ENCODE results near the gene DVL3. TPM values are rescaled to one million over a fixed set of nuclear protein-coding genes. Genes with fewer than 3 reads are reported as not detected.

Gene DVL3
- total and polyA plus RNA-seq, 10 donors, result 12.3 to 67.3 (median 47.9) TPM

GRCh38 chr3:184174284-184174645, 19.1 kb downstream of the DVL3 start:
- TF ChIP-seq POLR2AphosphoS5 (IDR thresholded peaks at IDR 0.05) (no peak), POLR2A (IDR thresholded peaks at IDR 0.05) (no peak)
- TF ChIP-seq, protein P1, sequence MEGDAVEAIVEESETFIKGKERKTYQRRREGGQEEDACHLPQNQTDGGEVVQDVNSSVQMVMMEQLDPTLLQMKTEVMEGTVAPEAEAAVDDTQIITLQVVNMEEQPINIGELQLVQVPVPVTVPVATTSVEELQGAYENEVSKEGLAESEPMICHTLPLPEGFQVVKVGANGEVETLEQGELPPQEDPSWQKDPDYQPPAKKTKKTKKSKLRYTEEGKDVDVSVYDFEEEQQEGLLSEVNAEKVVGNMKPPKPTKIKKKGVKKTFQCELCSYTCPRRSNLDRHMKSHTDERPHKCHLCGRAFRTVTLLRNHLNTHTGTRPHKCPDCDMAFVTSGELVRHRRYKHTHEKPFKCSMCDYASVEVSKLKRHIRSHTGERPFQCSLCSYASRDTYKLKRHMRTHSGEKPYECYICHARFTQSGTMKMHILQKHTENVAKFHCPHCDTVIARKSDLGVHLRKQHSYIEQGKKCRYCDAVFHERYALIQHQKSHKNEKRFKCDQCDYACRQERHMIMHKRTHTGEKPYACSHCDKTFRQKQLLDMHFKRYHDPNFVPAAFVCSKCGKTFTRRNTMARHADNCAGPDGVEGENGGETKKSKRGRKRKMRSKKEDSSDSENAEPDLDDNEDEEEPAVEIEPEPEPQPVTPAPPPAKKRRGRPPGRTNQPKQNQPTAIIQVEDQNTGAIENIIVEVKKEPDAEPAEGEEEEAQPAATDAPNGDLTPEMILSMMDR (IDR thresholded peaks at IDR 0.05 in 8 of 11, conservative IDR thresholded peaks at IDR 0.05 in 3 of 11), result no peak
- intact Hi-C loops (cut with DNase I; ENCODE audit: low total_unique reads), result no loop called here
- Histone ChIP-seq H3K27ac (peak overlapping the region in 6 of 8 donors; percentile 23 to 97 (median 89)), H3K36me3 (peaks cover 0 to 64% (median 53%) of the 10 kb centered on the region in 6 donors), H3K4me1 (peaks cover 28 to 52% (median 41%) of the 10 kb centered on the region in 6 donors), H3K4me3 (peak overlapping the region in 3 of 8 donors; percentile 79 to 96 (median 89)), H3K9me3 (no peaks in the 10 kb centered on the region), H3K27me3 (replicated peaks in 1 of 7) (no peaks in the 10 kb centered on the region)
- WGBS, 5 donors, result 20 to 24% (median 21%) methylated on average over 4 of the region's 4 CpGs
- DNase-seq, result no peak

DNA sequence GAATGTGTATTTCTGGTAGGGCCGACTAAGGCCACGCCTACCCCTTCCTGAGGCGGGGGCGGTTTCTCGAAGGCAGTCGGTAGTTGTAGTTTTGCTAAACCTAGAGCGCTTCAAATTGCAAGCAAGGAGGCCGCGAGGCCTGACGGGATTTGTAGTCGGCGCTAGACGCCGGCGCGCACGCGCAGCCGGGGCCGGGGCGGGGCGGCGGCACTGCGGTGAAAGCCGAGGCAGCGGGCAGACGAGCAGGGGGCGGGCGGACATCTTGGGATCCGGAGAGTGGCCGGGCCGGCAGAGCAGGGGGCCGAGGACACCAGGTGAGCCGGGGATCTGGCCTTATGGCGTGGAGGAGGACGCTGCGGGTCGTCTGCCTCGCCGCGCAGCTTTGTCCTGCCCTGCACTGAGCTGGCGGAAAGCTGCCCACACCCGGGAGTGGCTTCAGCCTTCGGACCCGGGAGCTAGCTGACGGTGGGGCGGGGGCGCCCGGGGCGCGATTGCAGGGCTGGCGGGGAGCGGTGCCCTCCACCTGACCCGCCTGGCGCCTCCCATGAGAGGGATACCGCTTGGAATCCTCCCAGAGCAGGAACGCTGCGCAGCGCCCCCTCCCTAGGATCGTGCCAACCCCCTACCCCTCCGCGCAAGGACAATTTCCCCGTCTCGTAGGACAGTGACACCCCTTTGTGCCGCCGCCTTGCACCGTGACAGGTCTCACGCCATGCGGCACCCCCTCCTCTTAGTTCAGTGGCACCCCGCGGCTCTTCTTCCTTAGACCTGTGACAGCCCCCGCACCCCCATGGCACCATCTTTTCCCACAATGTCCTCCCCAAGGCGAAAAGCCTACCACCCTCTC, 19.7 kb downstream of the DVL3 start, which contains the start of gene AP2M1:
AP2M1 (plus strand) TSS at position 210 of the 847 bp plus-strand sequence. CDS start 2,139 bp downstream, outside the sequence.
- Histone ChIP-seq H3K4me3 (peak within 1 kb of the TSS; percentile 79 to 96 (median 90)), H3K27me3 (replicated peaks in 1 of 7) (no peaks in the 10 kb centered on the region), H3K27ac (peak within 1 kb of the TSS; percentile 81 to 97 (median 92)), H3K36me3 (peaks cover 0 to 64% (median 54%) of the 10 kb centered on the region in 6 donors), H3K4me1 (peaks cover 28 to 53% (median 41%) of the 10 kb centered on the region in 6 donors), H3K9me3 (no peaks in the 10 kb centered on the region)
- 0 to 1% (median 1%) methylated on average over 37 to 73 of the region's 73 CpGs for WGBS, 5 donors
- TF ChIP-seq, protein P1 (IDR thresholded peaks at IDR 0.05 in 8 of 11, conservative IDR thresholded peaks at IDR 0.05 in 3 of 11), result peak in 2 of 11 experiments; percentile 13 to 34
- peak; percentile 91 to 94 (median 93) for TF ChIP-seq POLR2AphosphoS5 (IDR thresholded peaks at IDR 0.05)
- peak in 2 of 3 donors; percentile 34 to 38 for TF ChIP-seq POLR2A (IDR thresholded peaks at IDR 0.05)
- intact Hi-C loops (cut with DNase I; ENCODE audit: low total_unique reads), result no loop called here
- peak; percentile 100 for DNase-seq

GRCh38 chr3:184175506-184175905, 20.3 kb downstream of the DVL3 start:
- DNase-seq, result peak; percentile 71
- H3K36me3 ChIP-seq, result peaks cover 0 to 64% (median 54%) of the 10 kb centered on the region in 6 donors
- intact Hi-C loops (cut with DNase I; ENCODE audit: low total_unique reads), result no loop called here
- H3K4me3 ChIP-seq, result peak overlapping the region; percentile 79 to 96 (median 90)
- no peaks in the 10 kb centered on the region for H3K9me3 ChIP-seq
- H3K27me3 ChIP-seq (replicated peaks in 1 of 7), result no peaks in the 10 kb centered on the region
- 21 to 29% (median 29%) methylated on average over 8 of the region's 8 CpGs for WGBS, 5 donors
- peak overlapping the region; percentile 81 to 97 (median 92) for H3K27ac ChIP-seq
- TF ChIP-seq POLR2AphosphoS5 (IDR thresholded peaks at IDR 0.05) (no peak), POLR2A (IDR thresholded peaks at IDR 0.05) (no peak)
- TF ChIP-seq, protein P1 (IDR thresholded peaks at IDR 0.05 in 8 of 11, conservative IDR thresholded peaks at IDR 0.05 in 3 of 11), result no peak
- H3K4me1 ChIP-seq, result peaks cover 28 to 57% (median 41%) of the 10 kb centered on the region in 6 donors

DNA sequence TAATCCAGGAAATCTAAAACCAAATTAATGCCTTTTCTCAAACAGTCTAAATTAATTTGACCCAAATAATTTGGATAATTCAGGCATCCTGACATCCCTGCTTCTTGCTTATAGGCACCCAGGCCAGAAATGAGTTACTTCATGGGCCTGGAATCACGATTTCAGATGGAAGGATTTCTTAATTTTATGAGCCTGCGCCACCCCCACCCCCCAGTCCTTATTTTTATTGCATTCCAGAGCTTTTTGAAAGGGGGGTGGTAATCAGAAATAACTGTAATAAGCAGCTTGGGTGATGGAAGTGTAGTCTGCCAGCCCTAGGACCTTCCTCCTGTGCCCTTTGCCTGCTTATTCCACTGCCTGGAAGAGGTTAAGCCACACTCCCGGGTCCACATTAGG, 20.8 kb downstream of the DVL3 start:
- WGBS, 5 donors, result 39 to 70% (median 60%) methylated on average over 3 of the region's 3 CpGs
- H3K27me3 ChIP-seq (replicated peaks in 1 of 7), result no peaks in the 10 kb centered on the region
- intact Hi-C loops (cut with DNase I; ENCODE audit: low total_unique reads), result no loop called here
- peaks cover 0 to 64% (median 54%) of the 10 kb centered on the region in 6 donors for H3K36me3 ChIP-seq
- peaks cover 28 to 57% (median 41%) of the 10 kb centered on the region in 6 donors for H3K4me1 ChIP-seq
- no peak for DNase-seq
- H3K4me3 ChIP-seq, result peak overlapping the region; percentile 79 to 96 (median 90)
- H3K9me3 ChIP-seq, result no peaks in the 10 kb centered on the region
- TF ChIP-seq POLR2A (IDR thresholded peaks at IDR 0.05), result no peak
- TF ChIP-seq, protein P1 (IDR thresholded peaks at IDR 0.05 in 8 of 11, conservative IDR thresholded peaks at IDR 0.05 in 3 of 11), result no peak
- no peak for TF ChIP-seq POLR2AphosphoS5 (IDR thresholded peaks at IDR 0.05)
- peak overlapping the region; percentile 81 to 97 (median 92) for H3K27ac ChIP-seq

All from spleen (tissue), 11 donors.